ENCODE measurements around the gene PDE10A.

GRCh38 chr6:165300422-165300936 lies 362.6 kb downstream of the PDE10A start:
- TF ChIP-seq, protein P1, sequence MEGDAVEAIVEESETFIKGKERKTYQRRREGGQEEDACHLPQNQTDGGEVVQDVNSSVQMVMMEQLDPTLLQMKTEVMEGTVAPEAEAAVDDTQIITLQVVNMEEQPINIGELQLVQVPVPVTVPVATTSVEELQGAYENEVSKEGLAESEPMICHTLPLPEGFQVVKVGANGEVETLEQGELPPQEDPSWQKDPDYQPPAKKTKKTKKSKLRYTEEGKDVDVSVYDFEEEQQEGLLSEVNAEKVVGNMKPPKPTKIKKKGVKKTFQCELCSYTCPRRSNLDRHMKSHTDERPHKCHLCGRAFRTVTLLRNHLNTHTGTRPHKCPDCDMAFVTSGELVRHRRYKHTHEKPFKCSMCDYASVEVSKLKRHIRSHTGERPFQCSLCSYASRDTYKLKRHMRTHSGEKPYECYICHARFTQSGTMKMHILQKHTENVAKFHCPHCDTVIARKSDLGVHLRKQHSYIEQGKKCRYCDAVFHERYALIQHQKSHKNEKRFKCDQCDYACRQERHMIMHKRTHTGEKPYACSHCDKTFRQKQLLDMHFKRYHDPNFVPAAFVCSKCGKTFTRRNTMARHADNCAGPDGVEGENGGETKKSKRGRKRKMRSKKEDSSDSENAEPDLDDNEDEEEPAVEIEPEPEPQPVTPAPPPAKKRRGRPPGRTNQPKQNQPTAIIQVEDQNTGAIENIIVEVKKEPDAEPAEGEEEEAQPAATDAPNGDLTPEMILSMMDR (IDR thresholded peaks at IDR 0.05), result no peak
- no peak for TF ChIP-seq EZH2 (IDR thresholded peaks at IDR 0.05)

Measured in neural progenitor cell (in vitro differentiated cells).